ENCODE results near the gene FIGN. TPM values are rescaled to one million over a fixed set of nuclear protein-coding genes. Genes with fewer than 3 reads are reported as not detected.

Gene FIGN
- total and polyA plus RNA-seq, 9 of the 15 experiments (the other 6 are each of a cell fraction or from before 2014, with no cell fraction given): 0.02 TPM; not detected in 8

- DNase-seq (ENCODE audit: extremely low read depth in 1 of 4, low spot score in 3 of 4) (no peak), ATAC-seq (no peak), FAIRE-seq (no peak)
- WGBS (ENCODE audit: insufficient coverage, low coverage, missing lambda C conversion rate): 4% methylated on average over 15 of the region's 15 CpGs
- Histone ChIP-seq H3K27me3 (ENCODE audit: control insufficient read depth in 2 of 2, insufficient read depth in 2 of 2, low read length in 2 of 2) (no peaks in the 10 kb centered on the region), H2AFZ (ENCODE audit: low read depth, low read length) (no peak overlapping the region), H3K4me3 (no peak overlapping the region), H3K9ac (ENCODE audit: insufficient read depth in 1 of 2, low read depth in 2 of 2, low read length in 2 of 2) (no peak overlapping the region), H3K9me3 (replicated peaks; ENCODE audit: control insufficient read depth, insufficient read depth, low read depth, low read length) (no peaks in the 10 kb centered on the region), H3K4me1 (replicated peaks in 1 of 2; ENCODE audit: control insufficient read depth in 2 of 2, insufficient read depth in 2 of 2, low read length in 2 of 2) (no peaks in the 10 kb centered on the region), H3K79me2 (ENCODE audit: control insufficient read depth, insufficient read depth, low read length) (no peaks in the 10 kb centered on the region), H4K20me1 (replicated peaks; ENCODE audit: control insufficient read depth, insufficient read depth, low read length) (no peaks in the 10 kb centered on the region), H3K4me2 (ENCODE audit: insufficient read depth, low read length) (no peak overlapping the region), H3K36me3 (ENCODE audit: control insufficient read depth, insufficient read depth, low read length) (no peaks in the 10 kb centered on the region), H3K9me1 (ENCODE audit: control insufficient read depth, insufficient read depth, low read length) (no peaks in the 10 kb centered on the region), H3K27ac (ENCODE audit: extremely low read depth, low read depth, low read length) (no peak overlapping the region)
- ChIA-PET POLR2A (no interaction called here), CTCF (ENCODE audit: low intra/inter-chr PET ratio) (no interaction called here)
- no TSS peak for BruUV-seq (replicated peaks)
- in situ Hi-C loops (cut with MboI): no loop called here
- intact Hi-C loops (cut with micrococcal nuclease): no loop called here
- TF ChIP-seq ETV1 (tag; conservative IDR thresholded peaks at IDR 0.05; ENCODE audit: low read depth): no peak
- no peak for TF ChIP-seq ZNF174 (CRISPR knock-in tag; IDR thresholded peaks at IDR 0.05)
These were observed 2.4 kb downstream of the FIGN start for GRCh38 chr2:163733301-163733938.

- no peaks in the 10 kb centered on the region for H3K9me1 ChIP-seq (ENCODE audit: control insufficient read depth, insufficient read depth, low read length)
- no peak overlapping the region for H3K9ac ChIP-seq (ENCODE audit: insufficient read depth in 1 of 2, low read depth in 2 of 2, low read length in 2 of 2)
- H3K4me2 ChIP-seq (ENCODE audit: insufficient read depth, low read length): no peak overlapping the region
- no peaks in the 10 kb centered on the region for H3K27me3 ChIP-seq (ENCODE audit: control insufficient read depth in 2 of 2, insufficient read depth in 2 of 2, low read length in 2 of 2)
- H3K4me3 ChIP-seq: no peak overlapping the region
- no peaks in the 10 kb centered on the region for H3K79me2 ChIP-seq (ENCODE audit: control insufficient read depth, insufficient read depth, low read length)
- no peaks in the 10 kb centered on the region for H3K4me1 ChIP-seq (replicated peaks in 1 of 2; ENCODE audit: control insufficient read depth in 2 of 2, insufficient read depth in 2 of 2, low read length in 2 of 2)
- no TSS peak for BruUV-seq (replicated peaks)
- no peaks in the 10 kb centered on the region for H3K36me3 ChIP-seq (ENCODE audit: control insufficient read depth, insufficient read depth, low read length)
- no peaks in the 10 kb centered on the region for H4K20me1 ChIP-seq (replicated peaks; ENCODE audit: control insufficient read depth, insufficient read depth, low read length)
- no peak for ATAC-seq
- H3K9me3 ChIP-seq (replicated peaks; ENCODE audit: control insufficient read depth, insufficient read depth, low read depth, low read length): no peaks in the 10 kb centered on the region
- intact Hi-C loops (cut with micrococcal nuclease) (no loop called here), in situ Hi-C loops (cut with MboI) (no loop called here)
- POLR2A ChIA-PET: no interaction called here
- FAIRE-seq: no peak
- H2AFZ ChIP-seq (ENCODE audit: low read depth, low read length): no peak overlapping the region
- 1% methylated on average over 4 of the region's 4 CpGs for WGBS (ENCODE audit: insufficient coverage, low coverage, missing lambda C conversion rate)
- CTCF ChIA-PET (ENCODE audit: low intra/inter-chr PET ratio): no interaction called here
- no peak overlapping the region for H3K27ac ChIP-seq (ENCODE audit: extremely low read depth, low read depth, low read length)
- no peak for DNase-seq (ENCODE audit: extremely low read depth in 1 of 4, low spot score in 3 of 4)
- TF ChIP-seq HSF4 (CRISPR knock-in tag; IDR thresholded peaks at IDR 0.05; ENCODE audit: borderline replicate concordance): no peak
- no peak for TF ChIP-seq CBFB (CRISPR knock-in tag; IDR thresholded peaks at IDR 0.05)
- no peak for TF ChIP-seq CSDE1 (IDR thresholded peaks at IDR 0.05)
- no peak for TF ChIP-seq ZNF282 (CRISPR knock-in tag; IDR thresholded peaks at IDR 0.05)
- no peak for TF ChIP-seq ETS1 (conservative IDR thresholded peaks at IDR 0.05; ENCODE audit: control insufficient read depth, low read depth, low read length)
- no peak for TF ChIP-seq PKNOX1 (IDR thresholded peaks at IDR 0.05)
- no peak for TF ChIP-seq CREB5 (CRISPR knock-in tag; IDR thresholded peaks at IDR 0.05)
- no peak for TF ChIP-seq ZNF431 (CRISPR knock-in tag; IDR thresholded peaks at IDR 0.05)
- TF ChIP-seq FOXM1 (IDR thresholded peaks at IDR 0.05; ENCODE audit: low read depth): no peak
- TF ChIP-seq FOXM1 (CRISPR knock-in tag; IDR thresholded peaks at IDR 0.05; ENCODE audit: low read depth): no peak
- no peak for TF ChIP-seq TCF15 (CRISPR knock-in tag; IDR thresholded peaks at IDR 0.05)
These were observed 3.1 kb downstream of the FIGN start for GRCh38 chr2:163732727-163733126.

Measured in K562 (cell line).